Sigmoid colon (tissue), 4 donors: ENCODE measurements around the gene CADM2.

ENCODE experiments used
- EP300 ChIP-seq, 4 donors: sonication (generic); formaldehyde crosslinking; IDR thresholded peaks; one replicate each; pipeline ENCODE4 v1.6.1; 2017; ENCODE audit warnings: antibody characterized with exemption in 4 of 4
- TF ChIP-seq, protein P1 (sequence below), 4 experiments: fragments of 450-650 bp in 3 of 4; fragments of 200-600 bp in 1 of 4; IDR thresholded peaks; one replicate each; pipeline ENCODE4 v1.5.1; 2016 to 2019; ENCODE audit warnings: antibody characterized with exemption in 4 of 4, mild to moderate bottlenecking in 3 of 4, moderate library complexity in 2 of 4

DNA sequence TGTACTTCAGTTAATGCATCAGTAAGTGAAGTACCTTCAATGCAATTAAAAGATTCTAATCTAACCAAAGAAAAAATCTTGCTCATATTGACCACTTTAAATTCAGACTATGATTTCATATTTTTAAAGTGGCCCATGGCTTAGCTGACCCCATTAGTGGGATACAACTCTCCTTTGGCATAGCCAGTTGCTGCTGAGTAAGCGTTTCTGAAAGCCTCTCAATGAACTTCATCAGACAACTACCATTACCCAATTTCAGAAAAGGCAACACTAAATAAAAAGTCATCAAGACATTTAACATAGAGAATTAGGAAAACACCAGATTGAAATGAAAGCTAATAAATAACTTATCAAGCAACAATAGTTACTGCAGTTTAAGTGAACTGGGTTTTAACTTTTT is 27.0 kb downstream of the CADM2 start:
- TF ChIP-seq, protein P1, sequence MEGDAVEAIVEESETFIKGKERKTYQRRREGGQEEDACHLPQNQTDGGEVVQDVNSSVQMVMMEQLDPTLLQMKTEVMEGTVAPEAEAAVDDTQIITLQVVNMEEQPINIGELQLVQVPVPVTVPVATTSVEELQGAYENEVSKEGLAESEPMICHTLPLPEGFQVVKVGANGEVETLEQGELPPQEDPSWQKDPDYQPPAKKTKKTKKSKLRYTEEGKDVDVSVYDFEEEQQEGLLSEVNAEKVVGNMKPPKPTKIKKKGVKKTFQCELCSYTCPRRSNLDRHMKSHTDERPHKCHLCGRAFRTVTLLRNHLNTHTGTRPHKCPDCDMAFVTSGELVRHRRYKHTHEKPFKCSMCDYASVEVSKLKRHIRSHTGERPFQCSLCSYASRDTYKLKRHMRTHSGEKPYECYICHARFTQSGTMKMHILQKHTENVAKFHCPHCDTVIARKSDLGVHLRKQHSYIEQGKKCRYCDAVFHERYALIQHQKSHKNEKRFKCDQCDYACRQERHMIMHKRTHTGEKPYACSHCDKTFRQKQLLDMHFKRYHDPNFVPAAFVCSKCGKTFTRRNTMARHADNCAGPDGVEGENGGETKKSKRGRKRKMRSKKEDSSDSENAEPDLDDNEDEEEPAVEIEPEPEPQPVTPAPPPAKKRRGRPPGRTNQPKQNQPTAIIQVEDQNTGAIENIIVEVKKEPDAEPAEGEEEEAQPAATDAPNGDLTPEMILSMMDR (IDR thresholded peaks at IDR 0.05), result no peak
- no peak for TF ChIP-seq EP300 (IDR thresholded peaks at IDR 0.05)
